GM21447 (cell line): ENCODE data around the gene CEP128.

Source experiments
- ATAC-seq: cut with Tn5 transposase; IDR thresholded peaks from one replicate; pipeline ENCODE4 v1.9.1; 2021; ENCODE audit not compliant: unreplicated experiment

CEP128 gene

DNA sequence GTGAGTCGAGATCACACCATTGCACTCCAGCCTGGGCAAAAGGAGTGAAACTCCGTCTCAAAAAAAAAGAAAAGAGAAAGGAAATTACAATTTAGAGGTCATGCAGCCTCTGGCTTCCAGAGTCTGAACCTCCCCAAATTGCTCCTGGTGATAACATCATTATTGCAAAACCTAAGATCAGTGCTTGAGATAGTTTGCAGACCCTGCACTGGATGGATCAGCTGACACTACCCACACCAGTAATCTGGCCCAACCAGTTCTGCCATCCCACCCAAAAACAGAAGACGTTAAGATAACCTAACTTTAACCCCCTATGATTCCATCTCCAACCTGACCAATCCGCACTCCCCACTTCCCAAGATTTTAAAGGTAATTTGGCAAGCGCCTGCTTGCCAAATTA is 376.5 kb downstream of the CEP128 start:
- no peak for ATAC-seq

DNA sequence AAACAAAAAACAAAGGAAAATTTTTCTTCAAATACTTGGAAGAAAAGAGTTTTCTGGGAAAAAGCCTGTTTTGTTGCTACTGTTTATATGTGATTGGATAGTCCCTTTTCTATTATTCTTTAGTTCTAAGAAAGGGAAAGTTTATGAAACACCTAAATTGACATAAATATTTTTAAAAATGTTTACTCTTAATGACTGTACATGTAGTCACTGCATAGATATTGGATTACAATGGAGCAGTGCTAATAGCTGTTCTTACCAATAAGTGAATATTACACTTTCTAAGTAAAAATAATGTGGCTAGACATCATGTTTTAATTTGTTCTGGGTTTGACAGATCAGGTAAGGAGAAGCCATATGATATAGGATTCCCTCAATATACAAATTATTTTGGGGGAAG is 377.5 kb downstream of the CEP128 start:
- no peak for ATAC-seq

DNA sequence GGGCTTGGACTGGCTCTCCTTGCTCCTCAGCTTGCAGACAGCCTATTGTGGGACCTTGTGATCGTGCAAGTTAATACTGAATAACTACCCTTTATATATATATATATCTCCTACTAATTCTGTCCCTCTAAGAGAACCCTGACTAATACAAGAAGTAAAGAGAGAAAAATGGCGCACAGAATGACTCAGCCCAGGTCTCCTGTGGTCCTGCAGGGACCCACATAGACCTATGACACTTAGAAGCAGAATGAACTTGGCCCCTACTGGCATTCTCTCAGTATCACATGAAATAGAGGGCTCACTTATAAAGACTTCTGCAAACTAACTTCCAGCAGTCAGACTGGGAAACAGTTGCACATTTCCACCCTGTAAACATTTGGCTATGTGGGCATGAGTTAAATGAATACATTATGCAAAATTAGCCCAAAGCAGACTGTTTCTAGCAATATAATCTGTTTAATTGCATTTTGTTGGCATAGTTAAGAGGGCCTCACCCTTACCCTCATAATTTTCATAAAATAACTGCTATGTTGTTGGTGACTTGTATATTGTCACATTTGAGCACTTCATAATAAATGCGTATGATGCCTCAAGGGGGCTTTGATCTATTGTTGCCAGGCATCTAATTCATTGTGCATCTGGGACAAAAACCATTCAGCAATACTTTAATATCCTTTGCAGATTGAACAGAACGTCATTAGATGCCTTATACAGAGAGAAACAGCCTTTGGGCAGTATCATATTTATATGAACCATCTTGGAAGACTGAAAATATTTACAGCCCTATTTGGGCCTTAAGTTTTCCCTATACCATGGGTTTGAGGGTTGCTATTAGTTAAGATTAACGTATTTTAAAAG is 380.5 kb downstream of the CEP128 start:
- ATAC-seq: peak; percentile 67

DNA sequence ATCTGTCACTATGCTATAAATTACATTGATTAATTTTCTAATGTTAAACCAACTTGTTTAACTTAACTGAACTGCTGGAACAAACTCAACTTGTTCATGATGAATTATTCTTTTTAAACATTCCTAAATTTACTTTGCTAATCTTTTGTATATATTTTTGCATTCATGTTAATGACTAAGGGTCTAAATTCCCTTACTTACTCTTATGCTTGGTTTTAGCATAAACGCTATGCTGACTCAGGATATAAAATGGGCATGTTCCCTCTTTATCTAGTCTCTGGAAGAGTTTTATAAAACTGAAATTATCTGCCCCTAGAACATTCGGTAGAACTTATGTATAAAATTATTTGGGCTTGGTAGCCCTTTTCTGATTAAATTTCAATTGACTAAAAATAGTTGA is 387.4 kb downstream of the CEP128 start:
- ATAC-seq: no peak

DNA sequence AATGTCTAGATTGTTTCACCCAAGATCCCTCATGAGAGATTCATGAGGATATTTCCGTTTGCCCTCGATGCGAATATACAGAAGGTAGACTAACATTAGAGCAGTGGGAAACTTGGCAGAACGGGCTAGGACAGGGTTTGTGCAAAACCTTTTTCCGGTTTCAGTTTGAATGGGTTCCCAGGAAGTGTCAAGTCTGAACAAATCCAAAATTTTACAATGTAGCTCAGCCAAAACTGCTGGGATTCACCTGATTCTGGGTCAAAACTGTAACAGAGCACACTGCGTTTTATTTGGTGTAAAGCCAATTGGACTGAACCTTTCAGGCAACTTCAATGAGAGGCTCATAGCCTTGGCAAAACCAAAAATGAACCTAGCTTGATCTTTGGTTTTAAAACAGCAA is 392.4 kb downstream of the CEP128 start:
- no peak for ATAC-seq

DNA sequence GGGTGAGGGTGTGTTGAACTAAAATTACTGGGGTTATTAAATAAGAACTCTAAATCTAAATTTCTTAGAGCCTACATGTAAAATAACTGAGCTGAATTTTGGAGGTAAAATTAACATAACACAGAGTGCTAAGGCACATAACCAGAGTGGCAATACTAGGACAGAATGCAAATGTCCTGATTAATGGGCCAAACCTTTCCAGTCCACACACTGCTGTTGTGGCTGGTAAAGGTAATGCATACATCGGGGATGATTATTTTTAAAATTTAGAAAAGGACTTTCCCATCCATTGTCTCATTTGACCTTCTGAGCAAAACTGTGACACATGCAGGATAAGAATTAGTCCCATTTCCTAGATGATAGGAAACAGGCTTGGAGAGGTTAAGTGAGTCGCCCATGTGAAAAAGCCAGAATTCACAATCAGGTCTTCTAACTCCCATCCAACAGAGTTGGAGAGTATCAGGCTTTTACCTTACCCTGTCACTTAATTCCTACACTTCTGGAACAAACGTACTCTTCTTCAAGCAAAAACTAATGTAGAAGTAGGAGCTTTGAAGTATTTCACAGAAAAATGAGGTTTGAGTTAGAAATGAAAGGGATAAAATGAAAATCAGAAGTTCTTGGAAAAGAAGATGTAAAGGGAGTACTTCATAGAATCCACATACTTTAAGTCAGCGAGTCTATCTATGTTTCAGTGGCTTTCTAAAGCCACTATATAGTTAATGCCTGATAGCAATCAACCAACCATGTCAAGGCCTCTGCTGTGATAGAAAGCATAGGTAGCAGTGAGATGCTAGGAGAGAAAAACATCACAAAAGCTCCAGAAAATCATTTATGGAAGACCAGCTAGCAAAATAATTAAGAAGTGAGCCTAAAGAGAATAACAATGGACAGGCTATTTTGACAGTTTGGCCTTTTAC is 395.3 kb downstream of the CEP128 start:
- no peak for ATAC-seq

DNA sequence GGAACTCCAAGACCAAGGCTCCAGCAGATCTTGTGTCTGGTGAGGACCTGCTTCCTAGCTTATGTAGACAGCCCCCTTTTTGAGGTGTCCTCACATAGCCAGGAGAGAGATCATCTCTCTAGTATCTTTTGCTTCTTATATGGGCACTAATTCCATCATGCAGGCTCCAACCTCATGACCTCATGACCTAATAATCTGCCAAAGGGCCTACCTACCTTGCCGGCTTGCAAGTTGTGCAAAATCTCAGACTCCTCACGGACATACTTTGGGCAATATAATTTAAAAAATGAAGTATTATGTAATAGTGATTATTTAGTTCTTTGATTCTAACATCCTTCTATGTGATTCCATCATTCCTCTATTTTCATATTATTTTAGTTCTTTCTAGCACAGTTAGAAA is 397.2 kb downstream of the CEP128 start:
- no peak for ATAC-seq

DNA sequence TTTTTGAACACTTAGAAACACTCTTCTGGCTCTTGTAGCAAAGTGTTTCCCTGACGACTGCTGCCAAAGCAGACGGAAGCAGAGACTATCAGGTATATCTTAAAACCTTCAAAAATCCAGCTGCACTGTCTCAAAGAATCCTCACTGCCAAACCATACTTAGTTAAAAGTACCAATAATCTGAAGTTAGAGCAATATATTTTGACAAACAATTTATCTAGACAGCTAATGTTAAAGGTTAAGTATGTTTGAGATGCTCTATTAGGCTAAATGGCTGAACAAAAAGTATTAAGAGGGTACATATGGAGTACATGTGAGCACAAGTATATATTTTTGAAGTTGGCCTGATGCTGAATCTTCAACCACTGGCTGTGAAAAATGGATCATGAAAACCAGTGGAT is 398.3 kb downstream of the CEP128 start:
- ATAC-seq: no peak

DNA sequence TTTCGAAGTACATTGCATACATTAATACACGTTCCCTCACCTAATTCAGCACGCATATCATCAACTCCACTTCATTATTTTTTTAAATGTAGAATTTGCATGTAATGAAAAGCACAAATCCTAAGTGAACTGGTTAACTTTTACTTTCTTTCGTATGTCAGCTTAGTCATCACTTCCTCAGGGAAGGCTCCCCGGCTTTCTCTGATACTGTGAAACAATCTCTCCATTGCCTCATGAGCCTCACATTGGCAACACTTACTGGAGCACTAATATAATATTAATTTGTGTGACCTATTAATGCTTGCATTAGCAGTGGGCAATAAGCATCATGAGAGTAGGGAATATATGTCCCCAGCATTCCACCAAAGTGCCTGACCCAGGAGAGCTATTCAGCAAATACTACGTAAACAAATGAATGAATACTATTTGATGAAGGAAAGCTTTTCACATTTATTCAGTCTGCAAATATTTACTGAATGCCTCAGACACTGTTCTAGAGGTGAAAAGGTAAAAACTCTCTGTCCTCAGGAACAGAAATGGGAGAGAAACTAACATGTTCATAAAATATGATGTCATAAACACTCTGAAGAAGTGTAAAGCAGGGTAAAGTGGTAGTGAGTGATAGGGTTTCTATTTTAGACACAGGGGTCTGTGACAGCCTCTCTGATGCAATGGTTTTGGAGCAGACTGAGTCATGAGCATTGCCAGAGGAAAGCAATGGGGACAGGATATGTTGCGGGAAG is 402.7 kb downstream of the CEP128 start:
- no peak for ATAC-seq

DNA sequence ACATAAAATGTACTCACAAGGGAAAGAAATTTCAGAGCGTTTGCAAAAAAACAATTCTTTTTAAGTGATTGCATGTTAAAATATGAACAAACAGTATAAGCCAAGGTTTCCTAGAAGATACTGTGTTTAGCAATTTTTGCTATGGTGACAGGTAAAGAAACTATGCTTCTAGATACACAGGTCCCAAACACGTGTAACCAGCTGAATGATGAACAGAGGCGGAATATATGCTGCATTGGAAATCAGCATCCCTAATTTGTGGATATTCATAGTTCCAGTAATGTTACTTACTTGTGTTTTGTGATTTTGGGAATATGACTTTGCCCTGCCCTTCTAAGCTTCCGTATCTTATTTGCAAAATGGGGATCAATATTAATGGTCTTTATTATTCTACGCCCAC is 403.9 kb downstream of the CEP128 start:
- ATAC-seq: no peak

DNA sequence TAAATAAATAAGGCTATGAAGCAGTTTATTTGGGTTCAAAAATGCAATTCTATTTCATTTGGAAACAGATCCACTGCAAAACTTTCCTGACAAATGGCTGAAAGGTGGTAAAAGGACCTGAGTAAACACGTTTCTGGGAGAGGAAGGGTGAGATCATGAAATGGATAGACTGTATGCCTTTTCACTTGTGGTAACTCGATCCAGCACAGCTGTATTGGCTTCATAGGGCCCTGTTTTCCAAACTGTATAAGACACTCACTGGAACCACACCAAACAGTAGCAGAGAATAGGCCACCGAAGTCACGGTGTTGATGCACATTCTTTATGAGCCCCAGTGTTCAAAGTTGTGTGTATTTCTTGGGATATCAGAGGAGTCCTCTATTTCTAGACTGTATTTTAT is 405.1 kb downstream of the CEP128 start:
- ATAC-seq: no peak

DNA sequence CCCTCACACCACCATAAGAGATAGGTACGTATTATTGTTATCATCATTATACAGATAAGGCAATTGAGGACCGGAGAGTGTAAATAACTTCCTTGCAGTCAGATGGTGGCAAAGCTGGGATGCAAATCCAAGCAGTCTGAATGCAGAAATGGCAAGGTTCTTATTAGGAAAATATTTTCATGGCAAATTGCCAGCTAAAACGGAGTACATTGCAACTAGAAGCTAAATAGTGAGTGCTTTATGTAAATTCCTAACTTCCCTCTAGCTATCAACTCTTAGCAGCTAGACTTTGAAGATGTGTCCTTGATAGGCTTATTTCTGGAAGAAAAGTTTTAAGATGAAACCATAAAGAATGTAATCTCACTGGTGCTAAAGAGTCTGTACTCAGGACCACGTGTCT is 406.4 kb downstream of the CEP128 start:
- ATAC-seq: no peak

DNA sequence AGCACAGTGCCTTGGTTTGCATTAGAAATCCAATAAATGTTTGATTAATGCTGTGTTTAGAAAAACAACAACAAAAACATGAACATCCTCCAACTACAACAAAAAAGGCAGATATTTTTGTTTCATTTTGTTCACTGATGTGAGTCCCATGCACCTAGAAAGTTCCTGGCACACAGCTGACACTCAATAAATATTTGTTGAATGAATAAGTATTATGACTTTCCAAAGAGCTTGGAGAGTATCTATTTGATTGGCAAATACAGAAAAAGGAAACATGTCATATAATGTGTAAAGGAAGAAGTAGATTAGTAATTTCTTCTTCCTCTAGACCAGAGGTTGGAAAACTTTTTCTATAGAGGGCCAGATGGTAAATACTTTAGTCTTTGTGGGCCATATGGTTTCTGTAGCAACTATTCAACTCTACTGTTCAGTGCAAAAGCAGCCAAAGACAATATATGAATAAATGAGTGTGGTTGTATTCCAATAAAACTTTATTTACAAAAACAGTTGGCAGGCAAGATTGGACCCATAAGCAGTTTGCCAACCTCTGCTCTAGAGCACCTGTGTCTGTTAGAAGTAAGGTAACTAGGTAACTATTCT is 417.9 kb downstream of the CEP128 start:
- no peak for ATAC-seq

DNA sequence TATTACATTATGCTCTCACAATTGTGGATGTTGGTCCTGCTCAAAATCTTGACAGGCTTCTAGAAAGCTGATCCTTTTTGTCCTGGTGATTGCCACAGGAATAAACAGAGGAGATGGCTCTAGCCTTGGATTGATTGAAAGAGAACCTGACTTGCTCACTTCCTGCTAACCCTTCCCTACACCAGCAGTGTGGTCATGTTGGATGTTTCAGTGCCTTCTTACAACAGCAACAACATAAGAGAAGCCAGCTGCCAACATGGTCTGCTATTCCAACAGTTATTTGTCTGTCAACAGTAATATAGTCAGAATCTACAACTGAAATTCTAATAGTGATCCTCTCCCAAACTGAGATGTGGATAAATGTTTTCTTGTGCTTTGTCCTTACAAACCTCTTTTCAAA is 418.6 kb downstream of the CEP128 start:
- no peak for ATAC-seq

DNA sequence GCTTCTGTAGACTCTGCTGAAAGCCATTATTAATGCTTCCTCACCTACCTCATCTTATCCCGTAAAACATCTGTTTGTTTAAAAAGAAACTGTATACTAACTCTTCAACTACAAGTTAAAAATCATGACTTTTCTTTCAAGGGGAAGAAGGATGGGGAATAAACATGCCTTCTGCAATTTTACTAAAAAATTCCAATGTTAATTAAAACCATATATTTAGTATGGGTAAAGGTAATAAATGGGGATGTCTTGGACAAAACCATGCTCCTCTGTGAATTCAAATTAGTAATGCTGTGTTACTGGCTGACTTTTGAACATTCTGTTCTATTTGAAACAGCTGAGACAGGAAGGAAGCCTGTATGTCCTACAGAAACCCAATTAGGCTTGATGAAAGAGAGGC is 419.1 kb downstream of the CEP128 start:
- no peak for ATAC-seq

DNA sequence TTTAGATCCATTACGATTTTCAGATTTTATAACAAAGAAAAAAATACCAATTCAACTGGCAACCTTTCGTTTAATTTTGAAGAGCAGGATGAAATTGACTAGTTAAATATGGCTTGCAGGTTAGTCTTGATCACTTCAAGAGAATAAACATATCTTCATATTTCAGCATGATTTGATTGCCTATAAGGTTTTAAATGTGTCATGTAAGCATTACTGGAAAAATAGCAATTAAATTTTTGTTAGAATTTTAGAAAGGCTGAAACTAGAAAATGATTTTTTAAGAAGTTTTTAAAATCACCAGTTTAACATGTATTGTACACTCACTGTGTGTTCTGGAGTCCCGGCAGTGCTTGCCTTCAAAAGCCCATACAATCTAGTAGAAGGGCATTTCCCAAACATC is 420.1 kb downstream of the CEP128 start:
- ATAC-seq: no peak

DNA sequence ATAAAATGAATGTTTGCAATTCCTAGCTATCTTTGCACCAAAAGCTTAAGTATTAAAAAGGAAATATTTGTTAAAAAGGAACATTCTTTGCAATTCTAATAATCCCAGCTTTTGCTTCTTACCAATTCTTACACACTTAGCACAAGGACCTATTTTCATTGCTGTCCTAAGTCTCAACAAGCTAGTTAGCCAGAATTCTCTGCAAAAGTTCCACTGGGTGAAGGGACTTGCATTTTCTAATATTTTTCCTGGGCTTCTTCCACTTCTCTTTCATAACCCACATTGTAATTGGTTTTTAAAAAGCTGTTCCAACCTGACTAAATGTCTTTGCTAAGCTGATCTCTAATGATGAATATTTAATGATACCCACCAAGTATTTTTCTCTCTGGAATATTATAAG is 422.5 kb downstream of the CEP128 start:
- ATAC-seq: no peak

DNA sequence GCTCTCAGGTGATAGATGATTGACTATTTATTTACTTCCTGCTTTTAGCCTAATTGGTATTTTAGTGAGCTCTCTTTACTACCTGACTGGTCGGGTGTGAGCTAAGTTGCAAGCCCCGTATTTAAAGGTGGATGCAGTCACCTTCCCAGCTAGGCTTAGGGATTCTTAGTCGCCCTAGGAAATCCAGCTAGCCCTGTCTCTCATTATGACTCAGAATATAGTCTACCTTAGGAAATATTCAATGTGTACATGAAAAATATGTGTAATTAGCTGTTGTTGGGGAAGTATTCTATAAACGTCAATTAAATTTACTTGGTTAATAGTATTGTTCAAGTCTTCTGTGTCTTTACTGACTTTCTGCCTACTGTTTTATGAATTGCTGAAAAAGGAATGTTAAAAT is 423.4 kb downstream of the CEP128 start:
- no peak for ATAC-seq

DNA sequence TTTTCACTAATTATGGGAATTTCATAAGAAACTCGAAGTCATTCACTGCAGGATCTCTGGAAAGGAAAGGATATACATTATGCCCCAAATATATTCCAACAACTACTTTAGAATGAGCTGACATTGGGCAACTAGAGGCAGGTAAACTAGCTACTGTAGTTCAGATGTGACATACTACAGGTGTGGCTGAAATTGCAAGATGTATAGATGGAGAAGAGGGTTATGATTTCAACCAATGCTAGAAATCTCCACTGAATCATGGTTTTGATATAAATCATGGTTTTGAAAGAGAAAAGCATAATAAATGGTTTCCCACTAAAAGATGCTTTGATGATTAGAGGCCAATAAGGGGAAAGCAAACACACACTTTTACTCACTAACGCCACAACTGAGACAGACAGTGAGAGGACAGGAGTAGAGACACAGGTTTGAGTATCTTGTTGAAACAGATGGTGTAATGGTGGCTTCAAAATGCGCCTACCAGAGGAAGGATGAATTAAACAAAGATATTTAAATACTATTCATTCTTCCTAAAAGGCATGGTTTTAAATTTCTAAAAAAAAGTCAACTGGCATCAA is 434.2 kb downstream of the CEP128 start:
- ATAC-seq: no peak

DNA sequence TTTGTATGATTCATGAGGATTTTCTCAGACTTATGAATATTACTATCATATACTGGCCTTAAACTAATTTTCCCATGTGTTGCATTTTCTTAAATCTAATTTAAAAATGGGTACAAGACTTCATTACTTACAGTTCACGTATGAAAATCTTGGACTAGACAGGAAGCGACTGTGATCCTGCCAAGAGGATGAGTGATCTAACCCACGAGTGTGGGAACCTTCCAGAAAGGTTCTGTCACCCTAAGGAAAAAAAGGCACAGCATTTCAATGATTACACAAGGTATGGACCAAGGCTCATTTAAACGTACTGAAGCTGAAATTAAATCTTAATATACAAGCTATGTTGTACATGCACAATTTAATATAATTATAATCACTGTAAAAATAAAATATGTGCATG is 436.8 kb downstream of the CEP128 start:
- no peak for ATAC-seq

DNA sequence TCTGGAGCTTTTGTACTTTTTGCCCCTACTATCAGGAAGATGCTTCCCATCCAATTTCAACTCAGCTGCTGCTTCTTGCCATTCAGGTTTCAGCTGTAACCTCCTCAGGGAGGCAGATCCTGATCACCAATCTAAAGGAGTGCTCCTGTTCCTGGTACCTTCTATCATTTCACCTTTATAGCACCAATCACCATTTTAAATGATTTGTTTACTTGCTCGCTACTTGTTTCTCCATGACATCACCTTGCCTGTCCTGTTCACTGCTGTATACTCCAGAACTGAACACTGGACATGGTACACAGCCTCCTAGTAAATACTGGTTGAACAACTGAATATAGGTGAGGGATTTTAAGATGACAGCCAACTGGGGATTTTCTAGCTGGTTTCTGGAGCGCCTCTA is 443.0 kb downstream of the CEP128 start:
- no peak for ATAC-seq
